K562 (cell line): ENCODE results near the gene LSM4. TPM values are rescaled to one million over a fixed set of nuclear protein-coding genes. Genes with fewer than 3 reads are reported as not detected.

Source experiments
- ATAC-seq: fragments of 200-7000 bp; cut with Tn5 transposase; 3 replicates; pipeline ENCODE4 v1.9.1; 2020; ENCODE audit warnings: moderate library complexity
- BruUV-seq: library from RNA; stranded (reverse); fragments of 400-500 nt; replicated peaks from 2 replicates; lab custom pipeline; 2021; lab: Mats Ljungman, UMichigan
- CTCF ChIA-PET: fragments of 300-600 bp; formaldehyde crosslinking; extraction: SDS; loops from one replicate; lab custom pipeline; 2021; ENCODE audit warnings: low intra/inter-chr PET ratio; lab: Yijun Ruan, JAX
- POLR2A ChIA-PET: fragments of 300-600, 350-650 bp; sonication (Branson Sonifier 250); formaldehyde crosslinking; extraction: SDS; loops from one replicate; lab custom pipeline; 2021; ENCODE audit warnings: antibody characterized with exemption, inconsistent platforms; lab: Yijun Ruan, JAX
- DNase-seq, 4 experiments: peaks; one replicate each; pipeline versions ENCODE4 v3.0.0 to v3.0.0-alpha.2; 2011 to 2018; ENCODE audit warnings: low spot score in 3 of 4, mixed read lengths in 3 of 4; ENCODE audit errors: extremely low read depth in 1 of 4
- FAIRE-seq: peaks from 2 replicates; lab custom pipeline; 2011; peaks lifted over from hg19 to GRCh38; lab: Jason Lieb, UNC
- H2AFZ ChIP-seq: 2 replicates; pipeline ENCODE4 v1.6.0; 2011; ENCODE audit warnings: low read depth, low read length, control low read depth, inconsistent platforms
- H3K27ac ChIP-seq: fragments of 200-600 bp; 3 replicates; pipeline ENCODE4 v1.8.0; 2011; ENCODE audit warnings: low read depth, mild to moderate bottlenecking, control low read depth, inconsistent platforms, low read length, moderate library complexity, mixed read lengths; ENCODE audit errors: extremely low read depth
- H3K27me3 ChIP-seq, 2 experiments: fragments of 300-600 bp in 1 of 2; 2 replicates in 1 of 2; 3 replicates in 1 of 2; pipeline versions ENCODE4 v1.6.0 to v1.8.0; 2011; ENCODE audit warnings: inconsistent platforms in 2 of 2, low read length in 2 of 2, mild to moderate bottlenecking in 1 of 2, mixed read lengths in 1 of 2, moderate library complexity in 1 of 2; ENCODE audit not compliant: control insufficient read depth in 2 of 2, insufficient read depth in 2 of 2
- H3K36me3 ChIP-seq: fragments of 300-600 bp; 3 replicates; pipeline ENCODE4 v1.8.0; 2011; ENCODE audit warnings: mild to moderate bottlenecking, low read length, inconsistent platforms; ENCODE audit not compliant: control insufficient read depth, insufficient read depth
- H3K4me1 ChIP-seq, 2 experiments: fragments of 200-600 bp in 1 of 2; replicated peaks in 1 of 2; 2 replicates in 1 of 2; 3 replicates in 1 of 2; pipeline versions ENCODE4 v1.5.1 to v1.8.0; 2011; ENCODE audit warnings: inconsistent platforms in 2 of 2, low read length in 2 of 2, mild to moderate bottlenecking in 1 of 2, mixed read lengths in 1 of 2, moderate library complexity in 1 of 2; ENCODE audit not compliant: control insufficient read depth in 2 of 2, insufficient read depth in 2 of 2
- H3K4me2 ChIP-seq: 2 replicates; pipeline ENCODE4 v1.6.1; 2011; ENCODE audit warnings: low read length, control low read depth, inconsistent platforms, mixed read lengths; ENCODE audit not compliant: insufficient read depth
- H3K4me3 ChIP-seq: fragments of 200-600 bp; sonication (generic), shearing (Covaris generic); 2 replicates; pipeline ENCODE4 v1.5.1; 2016; ENCODE audit warnings: control low read depth, inconsistent platforms
- H3K79me2 ChIP-seq: fragments of 200-600 bp; 3 replicates; pipeline ENCODE4 v1.8.0; 2011; ENCODE audit warnings: low read length, inconsistent platforms; ENCODE audit not compliant: control insufficient read depth, insufficient read depth
- H3K9ac ChIP-seq, 2 experiments: 2 replicates each; pipeline versions ENCODE4 v1.6.0 to v1.6.1; 2011; ENCODE audit warnings: low read depth in 2 of 2, low read length in 2 of 2, control low read depth in 1 of 2, inconsistent platforms in 1 of 2, mild to moderate bottlenecking in 1 of 2, mixed read lengths in 1 of 2; ENCODE audit not compliant: insufficient read depth in 1 of 2
- H3K9me1 ChIP-seq: one replicate; pipeline ENCODE4 v1.6.0; 2011; ENCODE audit warnings: inconsistent platforms, mild to moderate bottlenecking, low read length, moderate library complexity; ENCODE audit not compliant: control insufficient read depth, insufficient read depth
- H3K9me3 ChIP-seq: replicated peaks from 2 replicates; pipeline ENCODE4 v1.5.1; 2011; ENCODE audit warnings: low read depth, low read length, inconsistent platforms; ENCODE audit not compliant: control insufficient read depth, insufficient read depth
- H4K20me1 ChIP-seq: replicated peaks from 2 replicates; pipeline ENCODE4 v1.6.1; 2011; ENCODE audit warnings: low read length, inconsistent platforms, mixed read lengths; ENCODE audit not compliant: control insufficient read depth, insufficient read depth
- CEBPB ChIP-seq: fragments of 450-650 bp; IDR thresholded peaks from 2 replicates; pipeline ENCODE4 v1.6.1; 2016; ENCODE audit warnings: missing genetic modification characterization, missing compliant biosample characterization
- DNMT1 ChIP-seq: fragments of 450-650 bp; IDR thresholded peaks from 2 replicates; pipeline ENCODE4 v1.6.1; 2016; ENCODE audit warnings: antibody characterized with exemption, mild to moderate bottlenecking
- FOXJ2 ChIP-seq: fragments of 200-800 bp; sonication (Bioruptor generic); IDR thresholded peaks from 2 replicates; pipeline ENCODE4 v1.6.1; 2016; ENCODE audit warnings: missing genetic modification characterization, missing compliant biosample characterization
- MBD2 ChIP-seq: sonication (generic); IDR thresholded peaks from 2 replicates; pipeline ENCODE4 v1.6.1; 2016; ENCODE audit warnings: low read depth, borderline replicate concordance
- MYNN ChIP-seq, 2 experiments: sonication (generic); formaldehyde crosslinking in 1 of 2; IDR thresholded peaks; 2 replicates each; pipeline versions ENCODE4 v1.5.0 to v1.6.1; 2016 to 2020; ENCODE audit warnings: antibody characterized with exemption in 1 of 2, missing genetic modification reagents in 1 of 2
- NFE2 ChIP-seq: IDR thresholded peaks from 2 replicates; pipeline ENCODE4 v1.6.1; 2014; ENCODE audit warnings: antibody characterized with exemption, low read depth
- PURB ChIP-seq: sonication (generic); formaldehyde crosslinking; IDR thresholded peaks from 2 replicates; pipeline ENCODE4 v1.9.0; 2021; ENCODE audit warnings: low read depth, mild to moderate bottlenecking, missing genetic modification reagents
- TSC22D4 ChIP-seq: fragments of 450-650 bp; IDR thresholded peaks from 2 replicates; pipeline ENCODE4 v1.6.1; 2016; ENCODE audit warnings: missing genetic modification characterization, missing biosample characterization, control low read depth
- YY1 ChIP-seq, 3 experiments: IDR thresholded peaks; 2 replicates each; pipeline ENCODE4 v1.6.1; 2011; ENCODE audit warnings: low read length in 2 of 3, mild to moderate bottlenecking in 2 of 3, moderate library complexity in 2 of 3, borderline replicate concordance in 1 of 3, control low read depth in 1 of 3, low read depth in 1 of 3; ENCODE audit not compliant: insufficient read depth in 3 of 3, insufficient replicate concordance in 2 of 3, control insufficient read depth in 1 of 3, insufficient read length in 1 of 3; ENCODE audit errors: extremely low read depth in 1 of 3
- ZKSCAN1 ChIP-seq: fragments of 150-350 bp; IDR thresholded peaks from 2 replicates; pipeline ENCODE4 v1.6.1; 2016; ENCODE audit warnings: low read depth, low read length
- WGBS: fragments of 100-300 bp; shearing (Covaris generic); methylation state at CpG from one replicate; pipeline ENCODE4 v1.1.6; 2016; ENCODE audit warnings: low coverage, mixed read lengths; ENCODE audit not compliant: insufficient coverage; ENCODE audit errors: missing lambda C conversion rate; 5-methylcytosine and 5-hydroxymethylcytosine counted together
- in situ Hi-C: fragments of 300-500 bp; cut with MboI; formaldehyde crosslinking; loops from 4 replicates; pipeline ENCODE4 v1.15.0; 2018; ENCODE audit warnings: inconsistent platforms, mixed read lengths
- intact Hi-C: fragments of 100-400 bp; cut with micrococcal nuclease; formaldehyde crosslinking; loops from 2 replicates; pipeline ENCODE4 v1.14.2; 2022
- polyA plus RNA-seq, 8 experiments: library from polyadenylated mRNA; depleted of rRNA in 4 of 8; stranded (reverse) in 5 of 8; unstranded in 3 of 8; fragments of >200 nt; fragmentation: Nextera tagmentation in 2 of 8; fragmentation: Illumina TruSeq in 1 of 8; extraction: Ambion mirVana in 2 of 8; extraction: Trizol in 1 of 8; gene quantifications; 2 replicates each; pipeline versions ENCODE4 v1.2.1 to v1.2.3, GENCODE V29; 2011 to 2014; ENCODE audit warnings: inconsistent platforms in 1 of 8, missing spikeins in 1 of 8
- total RNA-seq, 7 experiments: library from RNA; depleted of rRNA in 6 of 7; stranded (reverse); fragments of >200 nt in 6 of 7; fragmentation: Illumina TruSeq in 2 of 7; extraction: Trizol in 2 of 7; gene quantifications; 2 replicates each; pipeline versions ENCODE4 v1.2.1 to v1.2.3, GENCODE V29; 2011 to 2021; ENCODE audit warnings: low replicate concordance in 1 of 7
- TF ChIP-seq, protein P1 (sequence below): sonication (generic); formaldehyde crosslinking; IDR thresholded peaks from 2 replicates; pipeline ENCODE4 v1.9.0; 2022; ENCODE audit warnings: mild to moderate bottlenecking, missing genetic modification reagents
- TF ChIP-seq, protein P2 (sequence below): fragments of 250-450 bp; sonication (Bioruptor Pico); IDR thresholded peaks from 2 replicates; pipeline ENCODE4 v1.8.0; 2022; ENCODE audit warnings: inconsistent platforms

Gene LSM4
- total and polyA plus RNA-seq, 9 of the 15 experiments (the other 6 are each of a cell fraction or from before 2014, with no cell fraction given): 11.9 to 763 (median 202) TPM

DNA sequence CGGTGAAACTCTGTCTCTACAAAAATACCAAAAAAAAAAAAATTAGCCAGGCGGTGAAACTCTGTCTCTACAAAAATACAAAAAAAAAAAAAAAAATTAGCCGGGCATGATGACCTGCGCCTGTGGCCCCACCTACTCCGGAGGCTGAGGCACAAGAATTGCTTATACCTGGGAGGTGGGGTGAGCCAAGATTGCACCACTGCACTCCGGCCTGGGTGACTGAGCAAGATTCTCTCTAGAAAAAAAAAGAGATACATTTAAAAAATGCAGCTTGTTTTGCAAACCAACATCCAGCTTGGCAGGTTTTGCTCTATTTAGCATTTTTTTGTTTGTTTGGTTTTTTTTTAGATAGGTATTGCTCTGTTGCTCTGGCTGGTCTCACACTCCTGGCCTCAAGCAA lies 10.8 kb upstream of the LSM4 start:
- Histone ChIP-seq H3K4me1 (peaks cover 8 to 31% of the 10 kb centered on the region in 2 experiments; a peak in 4 of 5 replicates), H3K79me2 (no peaks in the 10 kb centered on the region), H3K4me2 (no peak overlapping the region), H3K4me3 (no peak overlapping the region), H3K27ac (no peak overlapping the region), H3K9me1 (no peaks in the 10 kb centered on the region), H3K36me3 (no peaks in the 10 kb centered on the region), H4K20me1 (no peaks in the 10 kb centered on the region), H3K27me3 (no peaks in the 10 kb centered on the region), H2AFZ (no peak overlapping the region), H3K9me3 (no peaks in the 10 kb centered on the region; the same call in 1 of the 2 replicates), H3K9ac (peak overlapping the region in 1 of 2 experiments; percentile 52; a peak in 1 of 4 replicates)
- ChIA-PET CTCF (no interaction called here), POLR2A (interaction anchor here (1.6 to 9.8 kb wide), 3 partner anchors 54 to 58 kb away, joined by 5 to 122 read pairs (median 21); partner anchors contain the start of gene JUND)
- ATAC-seq: 0 out of 3 replicates have a peak, but pooled peaks have one; percentile 29
- TF ChIP-seq CEBPB (peak; percentile 27; the same call in 1 of the 2 replicates), NFE2 (0 out of 2 replicates have a peak, but pooled peaks have one; percentile 5), DNMT1 (no peak), ZKSCAN1 (no peak)
- WGBS: 22% methylated on average over 3 of the region's 6 CpGs
- intact Hi-C loops (no loop called here), in situ Hi-C loops (no loop called here)
- BruUV-seq: no TSS peak
- no peak for FAIRE-seq
- DNase-seq: no peak

DNA sequence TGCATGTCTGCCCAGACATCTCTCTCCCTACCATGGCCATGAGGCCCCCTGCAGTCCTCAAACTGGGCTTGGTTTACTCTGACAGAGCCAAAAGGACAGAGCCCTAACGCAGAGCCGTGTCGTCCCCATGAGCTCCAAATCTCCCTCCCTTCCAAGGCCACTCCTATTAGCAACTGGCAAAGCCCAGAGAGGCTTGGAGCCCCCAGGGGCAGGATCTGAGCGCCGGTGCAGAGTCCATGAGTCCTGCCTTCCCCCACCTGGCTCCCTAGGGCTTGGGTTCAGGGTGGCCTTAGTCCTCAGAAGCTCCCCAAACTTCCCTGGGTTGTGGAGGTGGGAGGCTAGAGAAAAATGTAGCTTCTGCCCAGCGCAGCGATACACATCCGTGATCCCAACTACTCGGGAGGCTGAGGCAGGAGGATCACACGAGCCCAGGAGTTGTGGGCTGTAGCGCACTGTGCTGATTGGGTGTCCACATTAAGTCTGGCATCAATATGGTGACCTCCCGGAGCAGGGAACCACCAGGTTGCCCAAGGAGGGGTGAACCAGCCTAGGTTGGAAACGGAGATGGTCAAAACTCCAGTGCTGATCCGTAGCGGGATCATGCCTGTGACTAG lies 10.1 kb upstream of the LSM4 start:
- intact Hi-C loops: no loop called here
- FAIRE-seq (no peak), ATAC-seq (no peak), DNase-seq (no peak)
- BruUV-seq: no TSS peak
- ChIA-PET CTCF (no interaction called here), POLR2A (interaction anchor here (0.7 to 9.8 kb wide), 5 partner anchors 26 to 109 kb away, joined by 4 to 122 read pairs (median 5); partner anchors contain the start of gene JUND)
- WGBS: 76% methylated on average over 15 of the region's 15 CpGs
- Histone ChIP-seq H3K4me3 (no peak overlapping the region), H3K4me1 (peaks cover 10 to 31% of the 10 kb centered on the region in 2 experiments; a peak in 4 of 5 replicates), H3K9me3 (no peaks in the 10 kb centered on the region; the same call in 1 of the 2 replicates), H3K27ac (no peak overlapping the region), H3K36me3 (no peaks in the 10 kb centered on the region), H3K9me1 (no peaks in the 10 kb centered on the region), H3K79me2 (no peaks in the 10 kb centered on the region), H3K27me3 (no peaks in the 10 kb centered on the region), H4K20me1 (no peaks in the 10 kb centered on the region), H2AFZ (0 out of 2 replicates have a peak overlapping the region, but pooled peaks have one; percentile 65), H3K9ac (peak overlapping the region in 1 of 2 experiments; percentile 80; a peak in 2 of 4 replicates), H3K4me2 (no peak overlapping the region)
- in situ Hi-C loops: no loop called here
- TF ChIP-seq, protein P1, sequence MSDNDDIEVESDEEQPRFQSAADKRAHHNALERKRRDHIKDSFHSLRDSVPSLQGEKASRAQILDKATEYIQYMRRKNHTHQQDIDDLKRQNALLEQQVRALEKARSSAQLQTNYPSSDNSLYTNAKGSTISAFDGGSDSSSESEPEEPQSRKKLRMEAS (CRISPR knock-in tag): no peak
- TF ChIP-seq YY1 (IDR thresholded peaks at IDR 0.05; ENCODE audit: borderline replicate concordance in 1 of 3, control insufficient read depth in 1 of 3, extremely low read depth in 1 of 3, insufficient read depth in 3 of 3, insufficient read length in 1 of 3, insufficient replicate concordance in 2 of 3, low read depth in 1 of 3, low read length in 2 of 3) (no peak), FOXJ2 (tag) (no peak), MYNN (IDR thresholded peaks at IDR 0.05) (no peak), MYNN (CRISPR knock-in tag; IDR thresholded peaks at IDR 0.05) (no peak), TSC22D4 (no peak), MBD2 (no peak), PURB (CRISPR knock-in tag) (no peak)
- TF ChIP-seq, protein P2, sequence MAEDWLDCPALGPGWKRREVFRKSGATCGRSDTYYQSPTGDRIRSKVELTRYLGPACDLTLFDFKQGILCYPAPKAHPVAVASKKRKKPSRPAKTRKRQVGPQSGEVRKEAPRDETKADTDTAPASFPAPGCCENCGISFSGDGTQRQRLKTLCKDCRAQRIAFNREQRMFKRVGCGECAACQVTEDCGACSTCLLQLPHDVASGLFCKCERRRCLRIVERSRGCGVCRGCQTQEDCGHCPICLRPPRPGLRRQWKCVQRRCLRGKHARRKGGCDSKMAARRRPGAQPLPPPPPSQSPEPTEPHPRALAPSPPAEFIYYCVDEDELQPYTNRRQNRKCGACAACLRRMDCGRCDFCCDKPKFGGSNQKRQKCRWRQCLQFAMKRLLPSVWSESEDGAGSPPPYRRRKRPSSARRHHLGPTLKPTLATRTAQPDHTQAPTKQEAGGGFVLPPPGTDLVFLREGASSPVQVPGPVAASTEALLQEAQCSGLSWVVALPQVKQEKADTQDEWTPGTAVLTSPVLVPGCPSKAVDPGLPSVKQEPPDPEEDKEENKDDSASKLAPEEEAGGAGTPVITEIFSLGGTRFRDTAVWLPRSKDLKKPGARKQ (CRISPR knock-in tag): no peak
